SJSA1 (cell line): ENCODE results near the gene FRMD7. TPM values are rescaled to one million over a fixed set of nuclear protein-coding genes. Genes with fewer than 3 reads are reported as not detected.

Experiments used
- DNase-seq, 2 experiments: peaks; one replicate each; pipeline ENCODE4 v3.0.0-alpha.2; 2015 to 2020; ENCODE audit warnings: low spot score in 2 of 2, low read depth in 1 of 2
- H3K27ac ChIP-seq: fragments of 250-450 bp; sonication (Bioruptor Pico); 2 replicates; pipeline ENCODE4 v1.5.1; 2020; ENCODE audit warnings: mild to moderate bottlenecking, moderate library complexity
- H3K27me3 ChIP-seq: fragments of 250-450 bp; sonication (Bioruptor Pico); replicated peaks from 2 replicates; pipeline ENCODE4 v1.5.1; 2020; ENCODE audit warnings: mild to moderate bottlenecking, moderate library complexity
- H3K36me3 ChIP-seq: fragments of 250-450 bp; sonication (Bioruptor Pico); 2 replicates; pipeline ENCODE4 v1.5.1; 2020; ENCODE audit warnings: mild to moderate bottlenecking
- H3K4me1 ChIP-seq: fragments of 250-450 bp; sonication (Bioruptor Pico); replicated peaks from 2 replicates; pipeline ENCODE4 v1.6.1; 2021; ENCODE audit warnings: mild to moderate bottlenecking
- H3K4me3 ChIP-seq: fragments of 250-450 bp; sonication (Bioruptor Pico); 2 replicates; pipeline ENCODE4 v1.5.1; 2020; ENCODE audit warnings: mild to moderate bottlenecking
- H3K9me3 ChIP-seq: fragments of 250-450 bp; sonication (Bioruptor Pico); replicated peaks from 2 replicates; pipeline ENCODE4 v1.5.1; 2020; ENCODE audit warnings: mild to moderate bottlenecking
- total RNA-seq: library from RNA; depleted of rRNA; stranded (reverse); fragments of >200 nt; shearing (Covaris generic); gene quantifications from 2 replicates; pipeline ENCODE4 v1.2.3, GENCODE V29; 2014; rRNA removed

FRMD7 gene
- total RNA-seq, 1 experiment from 2014 or later = not detected

GRCh38 chrX:132041015-132041414, 86.8 kb downstream of the FRMD7 start:
- Histone ChIP-seq H3K27me3 (no peaks in the 10 kb centered on the region), H3K27ac (no peak overlapping the region), H3K4me3 (no peak overlapping the region), H3K9me3 (no peaks in the 10 kb centered on the region), H3K36me3 (no peaks in the 10 kb centered on the region), H3K4me1 (no peaks in the 10 kb centered on the region)
- no peak for DNase-seq

GRCh38 chrX:132040066-132040465, 87.8 kb downstream of the FRMD7 start:
- no peaks in the 10 kb centered on the region for H3K9me3 ChIP-seq
- H3K4me1 ChIP-seq = no peaks in the 10 kb centered on the region
- H3K4me3 ChIP-seq = no peak overlapping the region
- H3K36me3 ChIP-seq = no peaks in the 10 kb centered on the region
- H3K27me3 ChIP-seq = no peaks in the 10 kb centered on the region
- H3K27ac ChIP-seq = no peak overlapping the region
- no peak for DNase-seq

GRCh38 chrX:132037479-132037993, 90.3 kb downstream of the FRMD7 start:
- no peaks in the 10 kb centered on the region for H3K36me3 ChIP-seq
- H3K4me1 ChIP-seq = no peaks in the 10 kb centered on the region
- DNase-seq = no peak
- H3K9me3 ChIP-seq = no peaks in the 10 kb centered on the region
- no peak overlapping the region for H3K27ac ChIP-seq
- H3K4me3 ChIP-seq = no peak overlapping the region
- no peaks in the 10 kb centered on the region for H3K27me3 ChIP-seq

GRCh38 chrX:132034648-132035047, 93.2 kb downstream of the FRMD7 start:
- Histone ChIP-seq H3K4me1 (no peaks in the 10 kb centered on the region), H3K36me3 (no peaks in the 10 kb centered on the region), H3K27me3 (no peaks in the 10 kb centered on the region), H3K27ac (no peak overlapping the region), H3K4me3 (no peak overlapping the region), H3K9me3 (no peaks in the 10 kb centered on the region)
- no peak for DNase-seq

- H3K4me1 ChIP-seq = no peaks in the 10 kb centered on the region
- no peaks in the 10 kb centered on the region for H3K27me3 ChIP-seq
- H3K4me3 ChIP-seq = no peak overlapping the region
- no peaks in the 10 kb centered on the region for H3K36me3 ChIP-seq
- DNase-seq = no peak
- H3K27ac ChIP-seq = no peak overlapping the region
- no peaks in the 10 kb centered on the region for H3K9me3 ChIP-seq
These were observed 94.7 kb downstream of the FRMD7 start for GRCh38 chrX:132033166-132033565.

GRCh38 chrX:132031867-132032266, 96.0 kb downstream of the FRMD7 start:
- no peak overlapping the region for H3K4me3 ChIP-seq
- H3K36me3 ChIP-seq = no peaks in the 10 kb centered on the region
- no peak overlapping the region for H3K27ac ChIP-seq
- no peaks in the 10 kb centered on the region for H3K27me3 ChIP-seq
- H3K4me1 ChIP-seq = no peaks in the 10 kb centered on the region
- DNase-seq = no peak
- no peaks in the 10 kb centered on the region for H3K9me3 ChIP-seq

- H3K4me3 ChIP-seq = no peak overlapping the region
- DNase-seq = no peak
- no peaks in the 10 kb centered on the region for H3K4me1 ChIP-seq
- H3K36me3 ChIP-seq = no peaks in the 10 kb centered on the region
- H3K27ac ChIP-seq = no peak overlapping the region
- no peaks in the 10 kb centered on the region for H3K9me3 ChIP-seq
- H3K27me3 ChIP-seq = no peaks in the 10 kb centered on the region
These were observed 97.6 kb downstream of the FRMD7 start for GRCh38 chrX:132030264-132030663.

Other genes with a start within 250 kb of the FRMD7 start
- gene STK26, start 104.7 kb downstream of the FRMD7 start, total RNA-seq = 0.11 TPM in 1 of 2 replicates, not detected in the other
- 20.0 and 43.0 TPM in 2 replicates for gene RAP2C, start 91.4 kb upstream of the FRMD7 start, total RNA-seq